Activated naive CD4-positive, alpha-beta T cell treated with anti-CD3 and anti-CD28 coated beads, Interleukin-2, amount 10 ng/mL, durations not matched to agents 7 days and 5 days (primary cell): Measurements from ENCODE around the gene C1orf74.
A peak's percentile ranks its signal among the peaks of the same experiment; 100 is the strongest.

ENCODE experiments used
- CTCF ChIA-PET: fragments of 350-600 bp; sonication (Branson Sonifier 250); formaldehyde crosslinking; loops from one replicate; lab custom pipeline; 2021; ENCODE audit warnings: antibody characterized with exemption; lab: Charles Lee
- DNase-seq: peaks from one replicate; pipeline ENCODE4 v3.0.0-alpha.2; 2020
- H3K27ac Mint-ChIP-seq: one replicate; pipeline ENCODE4 v1.8.0; 2021; ENCODE audit warnings: mild to moderate bottlenecking, moderate library complexity, mixed read lengths
- H3K27me3 Mint-ChIP-seq: one replicate; pipeline ENCODE4 v1.8.0; 2021; ENCODE audit warnings: mild to moderate bottlenecking, mixed read lengths
- H3K36me3 Mint-ChIP-seq: one replicate; pipeline ENCODE4 v1.8.0; 2021; ENCODE audit warnings: mixed read lengths
- H3K4me1 Mint-ChIP-seq: one replicate; pipeline ENCODE4 v1.8.0; 2021; ENCODE audit warnings: mixed read lengths
- H3K4me3 Mint-ChIP-seq: one replicate; pipeline ENCODE4 v1.8.0; 2021; ENCODE audit warnings: mild to moderate bottlenecking, moderate library complexity, mixed read lengths
- H3K9me3 Mint-ChIP-seq: one replicate; pipeline ENCODE4 v1.8.0; 2021; ENCODE audit warnings: mixed read lengths

C1orf74 gene

GRCh38 chr1:209755926-209756614, 28.3 kb downstream of the C1orf74 start, which contains the start of gene TRAF3IP3:
TSS of gene TRAF3IP3 (plus strand) at chr1:209756053. CDS start at chr1:209760040, 3,987 bp downstream.
- H3K9me3 Mint-ChIP-seq: no peaks in the 10 kb centered on the region
- H3K36me3 Mint-ChIP-seq: peaks cover 55% of the 10 kb centered on the region
- H3K27ac Mint-ChIP-seq: peak within 1 kb of the TSS; percentile 99
- CTCF ChIA-PET: interaction anchor here (0.9 to 3.8 kb wide), 6 partner anchors 8 to 70 kb away, joined by 3 to 60 read pairs (median 5); no protein-coding TSS in a partner anchor
- DNase-seq: peak; percentile 87
- peaks cover 77% of the 10 kb centered on the region for H3K4me1 Mint-ChIP-seq
- H3K27me3 Mint-ChIP-seq: no peaks in the 10 kb centered on the region
- peak within 1 kb of the TSS; percentile 99 for H3K4me3 Mint-ChIP-seq

- Mint-ChIP-seq H3K27ac (peak overlapping the region; percentile 99), H3K27me3 (no peaks in the 10 kb centered on the region), H3K9me3 (no peaks in the 10 kb centered on the region), H3K4me3 (peak overlapping the region; percentile 99), H3K4me1 (peaks cover 77% of the 10 kb centered on the region), H3K36me3 (peaks cover 48% of the 10 kb centered on the region)
- DNase-seq: no peak
- CTCF ChIA-PET: interaction anchor here (0.6 to 3.8 kb wide), 6 partner anchors 12 to 155 kb away, joined by 3 to 60 read pairs (median 5); no protein-coding TSS in a partner anchor
Measured at GRCh38 chr1:209755256-209755655, 29.1 kb downstream of the C1orf74 start.

GRCh38 chr1:209752890-209753289, 31.5 kb downstream of the C1orf74 start:
- Mint-ChIP-seq H3K4me1 (peaks cover 73% of the 10 kb centered on the region), H3K36me3 (peaks cover 24% of the 10 kb centered on the region), H3K27me3 (no peaks in the 10 kb centered on the region), H3K27ac (peak overlapping the region; percentile 98), H3K4me3 (peak overlapping the region; percentile 62), H3K9me3 (no peaks in the 10 kb centered on the region)
- CTCF ChIA-PET: interaction anchor here (1.0 to 6.7 kb wide), 4 partner anchors 15 to 187 kb away, joined by 3 to 96 read pairs (median 4); no protein-coding TSS in a partner anchor
- DNase-seq: no peak

- Mint-ChIP-seq H3K4me1 (peaks cover 84% of the 10 kb centered on the region), H3K4me3 (peak overlapping the region; percentile 62), H3K27ac (peak overlapping the region; percentile 98), H3K27me3 (no peaks in the 10 kb centered on the region), H3K9me3 (no peaks in the 10 kb centered on the region), H3K36me3 (peaks cover 13% of the 10 kb centered on the region)
- CTCF ChIA-PET: interaction anchor here (0.7 to 6.7 kb wide), 9 partner anchors 8 to 186 kb away, joined by 3 to 96 read pairs (median 4); no protein-coding TSS in a partner anchor
- peak; percentile 49 for DNase-seq
Measured at GRCh38 chr1:209751627-209752231, 32.6 kb downstream of the C1orf74 start.

- H3K27me3 Mint-ChIP-seq: no peaks in the 10 kb centered on the region
- peaks cover 79% of the 10 kb centered on the region for H3K4me1 Mint-ChIP-seq
- no peak overlapping the region for H3K4me3 Mint-ChIP-seq
- peak overlapping the region; percentile 81 for H3K27ac Mint-ChIP-seq
- H3K9me3 Mint-ChIP-seq: no peaks in the 10 kb centered on the region
- no peaks in the 10 kb centered on the region for H3K36me3 Mint-ChIP-seq
- CTCF ChIA-PET: interaction anchor here (1.0 to 6.7 kb wide), 15 partner anchors 9 to 181 kb away, joined by 3 to 96 read pairs (median 9); no protein-coding TSS in a partner anchor
- no peak for DNase-seq
Measured at GRCh38 chr1:209749670-209750323, 34.6 kb downstream of the C1orf74 start.

- CTCF ChIA-PET: interaction anchor here (0.7 to 6.7 kb wide), 32 partner anchors 8 to 181 kb away, joined by 3 to 96 read pairs (median 9); partner anchors contain the start of genes CAMK1G and TRAF3IP3
- Mint-ChIP-seq H3K4me3 (no peak overlapping the region), H3K36me3 (no peaks in the 10 kb centered on the region), H3K4me1 (peaks cover 76% of the 10 kb centered on the region), H3K9me3 (no peaks in the 10 kb centered on the region), H3K27ac (peak overlapping the region; percentile 81), H3K27me3 (no peaks in the 10 kb centered on the region)
- no peak for DNase-seq
Measured at GRCh38 chr1:209749205-209749604, 35.2 kb downstream of the C1orf74 start.

- H3K27me3 Mint-ChIP-seq: no peaks in the 10 kb centered on the region
- H3K4me3 Mint-ChIP-seq: no peak overlapping the region
- DNase-seq: no peak
- no peaks in the 10 kb centered on the region for H3K36me3 Mint-ChIP-seq
- CTCF ChIA-PET: interaction anchor here (0.6 to 6.7 kb wide), 46 partner anchors 8 to 304 kb away, joined by 3 to 96 read pairs (median 6); partner anchors contain the start of genes CAMK1G, G0S2 and TRAF3IP3
- H3K27ac Mint-ChIP-seq: peak overlapping the region; percentile 88
- H3K9me3 Mint-ChIP-seq: no peaks in the 10 kb centered on the region
- peaks cover 72% of the 10 kb centered on the region for H3K4me1 Mint-ChIP-seq
Measured at GRCh38 chr1:209748620-209749019, 35.7 kb downstream of the C1orf74 start.

GRCh38 chr1:209747580-209748262, 36.6 kb downstream of the C1orf74 start:
- Mint-ChIP-seq H3K4me1 (peaks cover 72% of the 10 kb centered on the region), H3K27me3 (no peaks in the 10 kb centered on the region), H3K36me3 (no peaks in the 10 kb centered on the region), H3K27ac (peak overlapping the region; percentile 88), H3K9me3 (no peaks in the 10 kb centered on the region), H3K4me3 (peak overlapping the region; percentile 66)
- CTCF ChIA-PET: interaction anchor here (0.7 to 6.7 kb wide), 45 partner anchors 9 to 179 kb away, joined by 3 to 96 read pairs (median 7); partner anchors contain the start of genes CAMK1G, G0S2 and TRAF3IP3
- DNase-seq: peak; percentile 88

GRCh38 chr1:209746451-209747165, 37.8 kb downstream of the C1orf74 start:
- peak overlapping the region; percentile 25 for H3K27ac Mint-ChIP-seq
- CTCF ChIA-PET: interaction anchor here (0.6 to 6.2 kb wide), 14 partner anchors 10 to 179 kb away, joined by 3 to 40 read pairs (median 3); partner anchors contain the start of gene CAMK1G
- peaks cover 71% of the 10 kb centered on the region for H3K4me1 Mint-ChIP-seq
- no peaks in the 10 kb centered on the region for H3K9me3 Mint-ChIP-seq
- no peaks in the 10 kb centered on the region for H3K27me3 Mint-ChIP-seq
- DNase-seq: no peak
- H3K36me3 Mint-ChIP-seq: no peaks in the 10 kb centered on the region
- no peak overlapping the region for H3K4me3 Mint-ChIP-seq

GRCh38 chr1:209743145-209743482, 41.2 kb downstream of the C1orf74 start:
- H3K27ac Mint-ChIP-seq: no peak overlapping the region
- H3K36me3 Mint-ChIP-seq: no peaks in the 10 kb centered on the region
- no peaks in the 10 kb centered on the region for H3K9me3 Mint-ChIP-seq
- H3K27me3 Mint-ChIP-seq: no peaks in the 10 kb centered on the region
- DNase-seq: no peak
- H3K4me3 Mint-ChIP-seq: no peak overlapping the region
- CTCF ChIA-PET: interaction anchor here (1.0 to 1.5 kb wide), 5 partner anchors 25 to 171 kb away, joined by 3 to 7 read pairs (median 3); no protein-coding TSS in a partner anchor
- H3K4me1 Mint-ChIP-seq: peaks cover 43% of the 10 kb centered on the region

- CTCF ChIA-PET: interaction anchor here (1.0 to 1.3 kb wide), 2 partner anchors 26 to 85 kb away, joined by 3 read pairs; no protein-coding TSS in a partner anchor
- no peak for DNase-seq
- Mint-ChIP-seq H3K36me3 (no peaks in the 10 kb centered on the region), H3K9me3 (no peaks in the 10 kb centered on the region), H3K4me1 (peaks cover 38% of the 10 kb centered on the region), H3K27me3 (no peaks in the 10 kb centered on the region), H3K27ac (no peak overlapping the region), H3K4me3 (no peak overlapping the region)
Measured at GRCh38 chr1:209742409-209743144, 41.8 kb downstream of the C1orf74 start.

- Mint-ChIP-seq H3K4me1 (peaks cover 31% of the 10 kb centered on the region), H3K9me3 (no peaks in the 10 kb centered on the region), H3K27me3 (no peaks in the 10 kb centered on the region), H3K36me3 (no peaks in the 10 kb centered on the region), H3K27ac (peak overlapping the region; percentile 74), H3K4me3 (no peak overlapping the region)
- CTCF ChIA-PET: interaction anchor here (1.3 kb wide), 1 partner anchor 26 kb away, joined by 3 read pairs; no protein-coding TSS in a partner anchor
- DNase-seq: no peak
Measured at GRCh38 chr1:209741889-209742288, 42.5 kb downstream of the C1orf74 start.
